HEK293T (cell line): Measurements from ENCODE around the gene HS1BP3.

Experiments used
- BHLHE40 ChIP-seq: fragments of 450-650 bp; IDR thresholded peaks from 2 replicates; pipeline ENCODE4 v1.6.1; 2016; ENCODE audit warnings: mild to moderate bottlenecking, moderate library complexity, borderline replicate concordance
- CTBP1 ChIP-seq: fragments of 450-650 bp; IDR thresholded peaks from 2 replicates; pipeline ENCODE4 v1.6.1; 2016; ENCODE audit warnings: borderline replicate concordance
- ELF4 ChIP-seq: fragments of 450-650 bp; IDR thresholded peaks from 2 replicates; pipeline ENCODE4 v1.6.1; 2017; ENCODE audit warnings: antibody characterized with exemption
- FOXA1 ChIP-seq: fragments of 450-650 bp; IDR thresholded peaks from 2 replicates; pipeline ENCODE4 v1.6.1; 2016; ENCODE audit warnings: mild to moderate bottlenecking
- FOXK2 ChIP-seq: fragments of 450-650 bp; IDR thresholded peaks from 2 replicates; pipeline ENCODE4 v1.6.1; 2016; ENCODE audit warnings: mild to moderate bottlenecking
- FOXM1 ChIP-seq: fragments of 450-650 bp; IDR thresholded peaks from 2 replicates; pipeline ENCODE4 v1.6.1; 2017; ENCODE audit warnings: mild to moderate bottlenecking, borderline replicate concordance
- HDGF ChIP-seq: fragments of 450-650 bp; IDR thresholded peaks from 2 replicates; pipeline ENCODE4 v1.6.1; 2017; ENCODE audit warnings: antibody characterized with exemption, borderline replicate concordance
- L3MBTL2 ChIP-seq: fragments of 450-650 bp; conservative IDR thresholded peaks from 2 replicates; pipeline ENCODE4 v1.6.1; 2016; ENCODE audit warnings: mild to moderate bottlenecking
- NFRKB ChIP-seq: fragments of 450-650 bp; IDR thresholded peaks from 2 replicates; pipeline ENCODE4 v1.6.1; 2016; ENCODE audit warnings: mild to moderate bottlenecking, moderate library complexity
- SP1 ChIP-seq: fragments of 450-650 bp; IDR thresholded peaks from 2 replicates; pipeline ENCODE4 v1.6.1; 2017
- SUZ12 ChIP-seq: fragments of 450-650 bp; IDR thresholded peaks from 2 replicates; pipeline ENCODE4 v1.6.1; 2016; ENCODE audit warnings: mild to moderate bottlenecking
- TARDBP ChIP-seq: fragments of 450-650 bp; IDR thresholded peaks from 2 replicates; pipeline ENCODE4 v1.6.1; 2016
- TF ChIP-seq, protein P1 (sequence below): fragments of 450-650 bp; IDR thresholded peaks from 2 replicates; pipeline ENCODE4 v1.6.1; 2016

GRCh38 chr2:20577495-20578235 lies 73.2 kb downstream of the HS1BP3 start:
- TF ChIP-seq TARDBP (no peak), BHLHE40 (no peak), SP1 (no peak), FOXA1 (no peak), CTBP1 (no peak), HDGF (no peak), FOXM1 (no peak), NFRKB (no peak), ELF4 (no peak), SUZ12 (no peak), FOXK2 (no peak), L3MBTL2 (no peak)
- TF ChIP-seq, protein P1, sequence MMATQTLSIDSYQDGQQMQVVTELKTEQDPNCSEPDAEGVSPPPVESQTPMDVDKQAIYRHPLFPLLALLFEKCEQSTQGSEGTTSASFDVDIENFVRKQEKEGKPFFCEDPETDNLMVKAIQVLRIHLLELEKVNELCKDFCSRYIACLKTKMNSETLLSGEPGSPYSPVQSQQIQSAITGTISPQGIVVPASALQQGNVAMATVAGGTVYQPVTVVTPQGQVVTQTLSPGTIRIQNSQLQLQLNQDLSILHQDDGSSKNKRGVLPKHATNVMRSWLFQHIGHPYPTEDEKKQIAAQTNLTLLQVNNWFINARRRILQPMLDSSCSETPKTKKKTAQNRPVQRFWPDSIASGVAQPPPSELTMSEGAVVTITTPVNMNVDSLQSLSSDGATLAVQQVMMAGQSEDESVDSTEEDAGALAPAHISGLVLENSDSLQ = no peak
